ENCODE measurements around the gene MRPS34.
"Not testable (repeated sequence)": the region's sequence is repeated elsewhere in the genome, so short reads cannot be mapped to it uniquely, and the experiment has no call there.

MRPS34 gene

DNA sequence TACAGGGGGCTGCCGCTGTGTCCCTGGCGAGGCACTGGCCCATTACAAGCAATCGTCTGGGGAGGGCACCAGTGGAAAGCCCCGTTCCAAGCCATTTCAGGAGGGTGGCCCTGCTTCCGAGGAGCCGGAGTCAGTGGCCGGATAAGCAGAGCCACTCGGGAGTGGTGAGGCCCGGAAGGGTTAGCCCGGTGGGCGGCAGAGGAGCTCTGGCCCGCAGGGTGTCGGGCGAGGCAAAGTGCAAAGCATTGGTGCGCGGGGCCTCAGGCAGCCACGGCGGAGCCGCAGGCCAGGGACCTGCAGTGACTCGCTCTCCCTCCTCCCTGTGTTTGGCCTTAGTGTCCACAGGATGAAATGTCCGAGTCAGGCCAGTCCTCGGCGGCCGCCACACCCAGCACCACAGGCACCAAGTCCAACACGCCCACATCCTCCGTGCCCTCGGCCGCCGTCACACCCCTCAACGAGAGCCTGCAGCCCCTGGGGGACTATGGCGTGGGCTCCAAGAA is 26.2 kb downstream of the MRPS34 start:
- DNase-seq, result no peak

DNA sequence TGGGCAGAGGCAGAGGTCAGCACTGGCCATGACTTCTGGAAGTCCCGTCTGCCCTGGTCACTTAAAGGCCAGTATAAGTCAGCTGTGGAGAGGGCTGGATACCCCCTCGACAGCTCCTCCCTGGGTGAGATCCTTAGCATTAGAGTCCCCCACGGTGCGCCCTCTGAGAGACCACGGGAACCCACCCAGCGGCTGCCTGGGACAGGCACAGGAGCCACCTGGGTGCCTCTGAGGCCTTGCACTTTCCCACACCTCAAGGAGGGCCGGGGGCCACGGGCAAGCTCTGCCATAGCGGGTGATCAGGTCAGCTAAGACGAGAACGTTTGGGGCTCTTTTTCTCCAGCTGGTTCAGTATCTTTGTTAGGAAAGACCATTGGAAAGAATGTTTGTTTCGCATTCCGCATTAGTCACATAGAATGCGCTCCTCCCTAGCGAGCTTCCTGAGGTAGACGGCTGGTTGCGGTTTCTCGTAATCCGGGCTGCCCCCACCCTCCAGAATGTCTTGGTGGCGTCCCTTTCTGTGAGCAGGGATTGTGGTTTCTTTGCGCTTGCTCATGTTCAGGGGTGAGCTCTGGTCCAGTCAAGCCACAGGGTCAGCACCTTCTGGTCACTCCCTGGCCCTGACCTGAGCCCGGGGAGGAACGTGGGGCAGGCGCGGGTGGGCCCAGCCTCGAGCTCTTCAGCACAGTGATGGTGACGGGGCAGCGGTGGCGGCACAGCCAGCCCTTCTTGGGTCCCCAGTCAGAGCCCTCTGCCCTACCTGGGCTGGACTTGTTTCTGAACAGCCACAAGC is 26.8 kb downstream of the MRPS34 start:
- no peak for DNase-seq

DNA sequence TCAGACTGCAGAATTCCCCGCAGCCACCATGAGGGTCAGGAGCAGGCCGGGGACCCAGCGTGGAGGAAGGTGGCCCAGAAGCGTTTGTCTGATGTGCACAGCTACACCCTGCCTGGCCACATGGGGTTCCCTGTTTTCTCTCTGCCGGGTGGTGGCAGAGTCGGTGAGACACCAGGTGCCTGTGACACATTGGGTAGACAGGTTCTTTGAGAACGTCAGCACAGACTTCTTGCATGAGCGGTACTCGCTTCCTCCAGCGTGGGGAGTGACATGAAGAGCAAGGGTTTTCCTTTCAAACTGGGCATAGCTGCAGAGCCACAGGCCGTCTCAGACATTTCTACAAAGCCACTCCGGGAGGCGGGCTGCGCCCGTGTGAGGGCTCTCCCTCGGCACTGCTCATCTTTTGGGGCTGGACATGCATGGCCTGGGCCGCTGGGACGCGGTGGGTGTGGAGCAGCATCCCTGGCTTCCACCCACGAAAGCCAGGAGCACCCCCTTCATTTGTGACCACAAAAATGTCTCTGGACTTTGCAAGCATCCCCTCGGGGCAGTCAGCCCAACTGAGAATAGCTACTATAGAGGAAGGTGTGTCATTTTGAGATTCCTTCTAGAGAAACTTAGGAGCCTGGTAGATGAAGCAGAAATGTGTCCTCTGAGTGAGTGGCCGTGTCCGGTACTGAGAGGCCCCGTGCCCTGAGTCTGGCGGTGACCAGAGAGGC is 27.6 kb downstream of the MRPS34 start:
- no peak for DNase-seq

DNA sequence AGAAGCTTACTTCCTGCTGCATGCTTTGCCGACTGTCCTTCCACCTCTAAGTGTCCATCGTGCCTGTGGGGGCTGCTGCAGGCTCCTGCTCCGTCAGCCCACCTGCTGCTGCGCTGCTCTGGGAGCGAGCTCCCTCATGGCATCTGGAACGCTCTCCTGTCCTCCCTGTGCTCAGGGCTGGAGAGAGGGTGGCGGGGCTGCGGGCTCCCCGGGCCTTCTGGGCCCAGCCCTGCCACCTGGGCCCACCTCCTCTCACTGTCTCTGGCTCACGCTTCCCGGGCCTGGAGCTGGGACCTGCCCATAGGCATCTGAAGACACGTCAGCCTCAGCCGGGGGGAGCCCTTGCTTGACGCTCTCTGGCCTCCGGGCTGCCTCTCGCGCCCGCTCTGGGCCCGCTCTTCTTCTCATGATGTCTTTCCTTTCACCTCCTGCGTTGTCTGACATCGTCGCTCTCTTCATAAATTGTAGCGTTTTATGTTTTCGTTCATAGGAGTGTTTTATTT is 28.5 kb downstream of the MRPS34 start:
- no peak for DNase-seq

DNA sequence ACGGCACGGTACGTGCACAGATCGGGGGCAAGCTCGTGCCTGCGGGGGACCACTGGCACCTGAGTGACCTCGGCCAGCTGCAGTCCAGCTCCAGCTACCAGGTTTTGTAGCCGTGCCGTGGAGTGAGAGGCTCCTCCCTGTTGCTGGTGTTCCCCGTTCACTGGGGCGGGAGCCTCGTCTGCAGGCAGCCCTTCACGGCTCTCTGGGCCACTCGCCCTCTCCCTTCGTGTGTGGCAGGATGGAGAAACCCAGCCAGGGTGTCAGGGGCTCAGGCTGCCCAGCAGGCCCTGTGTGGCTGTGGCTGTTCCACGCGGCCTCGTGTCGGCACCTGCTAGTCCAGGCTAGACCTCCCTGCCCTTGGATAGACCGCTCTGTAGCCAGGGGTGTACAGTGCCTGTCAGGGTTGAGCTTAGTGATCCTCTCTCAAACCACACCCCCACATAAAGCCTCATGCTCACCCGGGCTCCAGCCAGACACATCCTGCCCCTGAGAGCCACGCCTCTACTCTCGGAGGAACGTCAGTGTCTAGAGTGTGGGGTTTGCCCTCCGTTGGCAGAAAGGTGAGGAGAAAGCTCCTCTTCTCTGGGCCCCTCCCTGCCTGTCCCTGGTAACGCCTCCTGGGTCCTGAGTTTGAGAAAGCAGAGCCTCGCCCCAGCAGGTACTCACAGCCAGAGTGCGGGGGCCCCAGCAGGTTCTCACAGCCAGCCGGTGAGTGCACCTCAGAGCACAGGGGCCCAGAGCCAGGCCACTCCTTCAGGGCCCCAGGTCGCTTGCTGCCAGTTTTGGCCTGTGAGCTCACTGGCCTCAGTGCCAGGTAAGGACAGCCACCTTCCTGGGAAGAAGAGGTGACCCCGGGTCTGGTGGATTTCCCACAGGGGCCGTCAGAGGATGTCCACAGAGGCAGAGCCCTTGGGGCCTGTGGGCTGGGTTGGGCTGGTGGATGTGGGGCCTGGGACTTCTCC is 29.3 kb downstream of the MRPS34 start:
- DNase-seq, result no peak

DNA sequence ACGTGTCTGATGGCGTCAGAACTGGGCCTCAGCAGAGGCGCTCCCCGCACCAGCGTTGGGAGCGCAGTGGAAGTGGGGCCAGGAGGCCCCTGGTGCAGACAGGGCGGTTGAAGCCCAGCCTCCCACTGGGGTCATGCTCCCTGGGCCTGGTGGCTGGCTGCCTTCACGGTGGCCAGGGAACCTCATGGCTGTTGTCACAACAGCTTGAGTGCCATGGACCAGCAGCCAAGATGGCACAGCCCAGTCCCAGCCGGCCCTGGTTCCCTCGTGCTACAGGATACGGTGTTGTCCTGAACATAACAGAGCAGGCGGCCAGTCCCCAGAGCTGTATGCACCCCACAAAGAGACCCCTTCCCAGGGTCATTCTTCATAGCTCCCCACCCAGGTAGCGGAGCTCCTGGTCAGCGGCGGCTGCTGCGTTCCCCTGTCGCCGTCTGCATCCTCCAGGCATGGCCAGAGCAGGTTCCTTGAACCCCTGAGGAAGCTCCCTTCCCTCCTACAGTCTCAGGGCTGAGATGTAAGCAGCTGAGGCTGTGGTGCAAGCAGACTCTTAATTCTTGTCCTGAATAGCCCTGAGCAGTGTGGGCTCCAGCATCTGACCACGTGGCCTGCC is 31.3 kb downstream of the MRPS34 start:
- DNase-seq, result no peak

DNA sequence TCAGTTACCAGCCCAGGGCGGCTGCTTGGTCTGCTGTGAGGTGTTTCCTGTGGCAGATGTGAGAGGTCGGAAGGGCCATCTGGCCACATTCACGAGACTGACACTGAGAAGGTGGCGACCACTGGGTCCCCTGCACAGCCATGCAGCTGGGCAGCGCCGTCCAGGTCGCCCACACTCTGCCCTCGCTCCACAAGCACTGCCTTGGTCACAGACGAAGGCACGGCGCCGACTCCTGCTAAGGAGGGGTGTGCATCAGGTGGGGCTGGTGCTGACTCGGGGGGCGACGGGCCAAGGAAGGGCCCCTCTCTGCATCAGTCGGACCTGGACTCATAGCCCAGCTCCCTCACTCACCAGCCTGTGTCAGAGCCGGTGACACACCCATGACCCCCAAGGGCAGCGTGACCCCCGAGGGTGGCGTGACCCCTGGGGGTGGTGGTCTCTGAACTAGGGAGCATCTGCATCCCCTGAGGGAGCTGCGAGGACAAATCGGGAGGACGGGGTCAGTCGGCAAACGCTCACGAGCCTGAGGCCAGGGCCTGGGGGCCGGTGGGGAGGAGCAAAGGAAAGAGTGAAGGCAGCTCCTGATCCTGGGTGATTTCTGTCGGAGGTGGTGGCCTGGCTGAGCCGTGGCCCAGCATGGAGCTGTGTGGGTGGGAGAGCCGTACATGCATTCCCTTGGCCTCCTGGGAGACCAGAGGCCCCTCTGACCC is 32.0 kb downstream of the MRPS34 start:
- DNase-seq, result no peak

DNA sequence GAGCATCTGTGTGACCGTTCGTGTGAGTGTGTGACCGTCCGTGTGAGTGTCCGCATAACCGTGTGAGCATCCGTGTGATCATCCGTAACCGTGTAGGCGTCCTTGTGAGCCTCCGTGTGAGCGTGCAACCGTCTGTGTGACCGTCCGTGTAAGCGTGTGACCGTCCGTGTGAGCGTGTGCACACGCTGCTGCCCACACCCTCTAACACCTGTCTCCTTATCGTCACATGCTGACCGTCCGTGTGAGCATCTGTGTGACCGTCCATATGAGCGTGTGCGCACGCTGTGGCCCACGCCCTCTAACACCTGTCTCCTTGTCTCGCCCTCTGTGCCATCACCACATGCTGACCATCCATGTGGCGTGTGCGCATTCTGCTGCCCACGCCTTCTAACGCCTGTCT is 32.7 kb downstream of the MRPS34 start:
- DNase-seq, result no peak

DNA sequence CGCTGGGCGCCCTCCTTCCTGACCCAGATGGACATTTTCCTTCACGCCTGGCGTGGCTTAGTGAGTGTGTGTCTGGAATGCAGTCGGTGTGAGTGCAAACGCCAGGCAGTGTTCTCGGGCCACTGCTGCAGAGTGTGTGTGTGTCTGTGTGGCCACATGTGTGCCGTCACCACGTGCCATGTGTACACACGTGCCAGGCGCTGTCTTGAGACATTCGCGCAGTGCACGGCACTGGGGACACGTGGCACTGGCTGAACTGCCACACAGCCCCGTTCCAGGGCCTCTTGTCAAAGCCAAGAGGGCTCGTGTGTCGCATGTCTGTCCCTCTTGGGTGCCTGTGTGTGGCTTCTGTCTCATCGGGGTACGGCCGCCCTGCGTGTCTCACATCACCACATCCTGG is 38.1 kb downstream of the MRPS34 start:
- DNase-seq, result no peak

DNA sequence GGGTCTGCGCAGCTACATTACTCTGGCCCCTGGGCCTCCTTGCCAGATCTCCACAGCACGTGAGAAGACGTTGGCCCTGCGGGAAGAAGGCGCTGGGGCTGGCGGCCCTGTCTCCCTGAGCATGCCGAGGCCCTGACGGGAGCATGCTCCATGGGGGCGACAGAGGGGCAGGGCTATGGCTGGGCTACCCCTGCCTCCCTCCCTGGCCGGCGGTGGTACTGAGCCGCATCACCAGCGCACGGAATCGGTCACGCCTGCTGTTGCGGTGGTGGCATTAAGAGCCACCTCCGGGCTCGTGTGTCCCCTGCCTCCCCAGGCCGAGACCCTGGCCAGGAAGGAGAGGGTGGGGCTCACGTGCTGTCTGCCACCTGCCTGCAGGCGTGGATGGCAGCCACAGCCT is 38.8 kb downstream of the MRPS34 start:
- no peak for DNase-seq

DNA sequence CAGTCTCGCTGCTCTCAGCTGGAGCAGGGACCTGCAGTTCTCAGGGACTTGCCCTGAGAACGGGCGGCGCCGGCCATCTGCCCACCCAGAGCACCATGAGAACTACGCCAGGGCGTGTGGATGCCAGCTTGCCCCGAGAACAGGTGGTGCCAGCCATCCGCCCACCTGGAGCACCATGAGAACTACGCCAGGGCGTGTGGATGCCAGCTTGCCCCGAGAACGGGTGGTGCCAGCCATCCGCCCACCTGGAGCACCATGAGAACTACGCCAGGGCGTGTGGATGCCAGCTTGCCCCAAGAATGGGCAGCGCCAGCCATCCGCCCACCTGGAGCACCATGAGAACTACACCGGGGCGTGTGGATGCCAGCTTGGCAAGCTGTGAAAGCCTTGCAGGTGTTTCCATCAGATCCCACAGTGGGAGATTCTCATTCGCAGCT is 40.4 kb downstream of the MRPS34 start:
- DNase-seq, result not testable (repeated sequence)

DNA sequence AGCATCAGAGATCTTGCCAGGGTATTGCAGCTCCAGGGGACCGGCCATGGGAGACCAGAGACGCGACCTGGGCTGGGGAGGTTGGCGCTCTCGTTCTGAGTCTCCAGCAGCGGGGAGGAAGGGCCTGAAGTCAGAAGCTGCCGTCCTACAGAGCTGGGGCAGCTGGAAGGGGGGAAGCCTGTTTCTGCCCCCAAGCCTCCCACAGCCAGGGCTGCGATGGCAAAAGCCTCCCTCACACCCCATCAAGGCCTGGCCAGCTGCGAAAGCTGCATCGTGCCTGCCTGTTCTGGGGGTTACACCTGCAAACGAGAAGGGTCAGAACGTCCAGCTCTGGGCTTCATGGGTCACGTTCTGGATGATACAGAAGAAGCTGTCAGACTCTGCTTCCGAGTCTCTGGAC is 40.9 kb downstream of the MRPS34 start:
- DNase-seq, result no peak

DNA sequence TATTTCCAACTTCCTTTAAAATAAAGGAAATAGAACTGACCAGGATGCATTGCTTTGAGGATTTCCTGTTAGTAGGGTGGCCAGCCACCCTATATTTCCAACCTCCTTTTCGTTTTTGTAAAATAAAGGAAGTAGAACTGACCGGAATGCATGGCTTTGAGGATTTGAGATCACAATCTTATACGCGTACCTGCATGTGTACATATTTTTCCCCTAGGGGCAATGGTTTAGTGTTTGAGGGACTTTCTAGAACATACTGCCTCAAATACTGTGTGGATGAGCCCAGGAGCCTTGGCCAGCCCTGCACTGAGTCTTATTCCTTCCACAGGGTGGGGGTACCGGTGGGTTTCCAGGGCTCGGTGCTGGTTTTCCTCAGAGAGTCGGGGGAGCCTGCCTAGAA is 41.3 kb downstream of the MRPS34 start:
- no peak for DNase-seq

DNA sequence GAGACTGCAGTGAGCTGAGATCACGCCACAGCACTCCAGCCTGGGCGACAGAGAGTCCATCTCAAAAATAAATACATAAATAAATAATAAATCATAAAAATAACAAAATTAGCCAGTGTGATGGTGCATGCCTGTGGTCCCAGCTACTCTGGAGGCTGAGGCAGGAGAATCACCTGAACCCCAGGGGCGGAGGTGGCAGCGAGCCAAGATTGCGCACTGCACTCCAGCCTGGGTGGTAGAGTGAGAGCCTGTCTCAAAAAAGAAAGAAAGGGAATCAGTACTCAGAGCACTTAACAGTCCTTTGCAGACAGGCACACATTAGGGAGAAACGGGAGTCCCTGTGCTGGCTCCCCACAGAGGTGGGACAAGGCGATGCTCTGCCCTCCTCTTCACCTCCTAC is 41.9 kb downstream of the MRPS34 start:
- DNase-seq, result peak; percentile 8

DNA sequence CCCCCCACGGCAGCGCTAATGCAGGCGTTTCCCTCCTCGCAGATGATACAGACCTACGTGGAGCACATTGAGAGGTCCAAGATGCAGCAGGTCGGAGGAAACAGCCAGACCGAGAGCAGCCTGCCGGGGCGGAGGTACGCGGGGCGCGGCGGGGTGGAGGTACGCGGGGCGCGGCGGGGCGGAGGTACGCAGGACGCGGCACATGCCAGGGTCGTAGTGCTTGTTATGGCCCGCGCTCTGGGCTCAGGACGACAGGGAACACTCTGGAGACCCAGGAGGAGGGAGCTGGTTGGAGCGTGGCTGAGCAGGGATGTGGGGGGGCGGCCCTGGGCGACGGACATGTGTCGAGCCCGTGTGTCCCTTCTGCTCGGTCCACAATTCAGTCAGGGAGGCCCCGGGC is 43.5 kb downstream of the MRPS34 start:
- no peak for DNase-seq

DNA sequence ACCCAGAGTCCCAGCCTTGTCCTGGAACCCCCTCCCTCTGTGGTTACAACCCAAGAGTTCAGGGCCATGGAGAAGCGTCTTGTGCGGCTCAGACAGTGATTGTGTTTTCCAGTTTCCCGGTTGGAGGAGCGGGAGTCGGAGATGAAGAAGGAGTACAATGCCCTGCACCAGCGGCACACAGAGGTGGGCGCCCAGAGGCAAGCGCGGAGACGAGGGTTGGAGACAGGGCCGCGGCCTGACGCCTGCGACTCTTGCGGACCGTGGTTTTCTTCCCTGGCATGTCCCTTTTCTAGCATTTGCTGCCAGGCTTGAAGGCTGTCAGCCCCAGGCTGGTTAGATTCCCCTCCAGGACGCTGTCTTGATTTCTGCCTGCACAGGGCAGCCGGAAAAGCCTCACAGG is 43.9 kb downstream of the MRPS34 start:
- DNase-seq, result no peak

DNA sequence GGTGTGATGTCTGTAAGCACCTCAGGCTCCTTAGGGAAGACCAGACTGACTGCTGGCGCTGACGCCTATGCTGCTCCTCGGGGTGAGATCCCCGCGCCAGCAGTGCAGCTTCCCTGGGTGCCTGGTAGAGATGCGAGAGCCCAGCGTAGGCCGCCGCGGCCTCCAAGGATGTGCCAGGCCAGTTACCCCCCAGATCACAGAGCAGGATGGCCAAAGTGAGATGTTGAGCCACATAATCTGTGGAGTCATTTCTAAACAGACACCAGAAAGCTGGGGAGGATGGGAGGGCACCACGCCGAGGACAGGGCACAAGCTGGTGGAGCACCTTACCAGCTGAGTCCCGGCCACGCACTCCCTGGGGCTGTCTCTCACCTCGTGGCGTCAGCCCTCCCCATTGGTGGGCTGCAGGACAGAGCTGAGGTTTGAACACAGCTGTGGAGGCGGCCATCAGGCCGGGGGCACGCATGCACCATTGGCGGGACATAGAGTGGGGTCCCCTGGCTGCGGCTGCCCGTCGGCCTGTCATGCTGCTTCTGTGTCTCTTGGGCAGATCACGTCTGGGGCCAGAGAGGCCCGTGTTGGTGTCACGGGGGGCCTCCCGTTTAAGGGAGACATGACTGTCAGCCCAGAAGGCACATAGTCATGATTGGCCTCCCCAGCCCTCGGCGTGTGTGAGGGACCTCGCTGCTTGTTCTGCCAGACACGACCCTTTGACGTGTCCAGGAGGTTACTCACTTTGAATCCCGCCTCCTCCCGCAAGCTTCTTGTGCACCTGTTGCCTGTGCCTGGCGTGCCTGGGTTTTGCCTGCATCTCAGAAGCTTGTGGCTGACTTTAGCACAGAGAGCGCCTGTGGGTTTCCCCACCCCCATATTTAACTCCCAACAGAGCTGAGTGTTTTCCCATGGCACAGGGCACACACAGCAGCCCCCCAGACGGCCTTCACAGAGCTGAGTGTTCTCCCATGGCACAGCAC is 45.0 kb downstream of the MRPS34 start:
- DNase-seq, result no peak

DNA sequence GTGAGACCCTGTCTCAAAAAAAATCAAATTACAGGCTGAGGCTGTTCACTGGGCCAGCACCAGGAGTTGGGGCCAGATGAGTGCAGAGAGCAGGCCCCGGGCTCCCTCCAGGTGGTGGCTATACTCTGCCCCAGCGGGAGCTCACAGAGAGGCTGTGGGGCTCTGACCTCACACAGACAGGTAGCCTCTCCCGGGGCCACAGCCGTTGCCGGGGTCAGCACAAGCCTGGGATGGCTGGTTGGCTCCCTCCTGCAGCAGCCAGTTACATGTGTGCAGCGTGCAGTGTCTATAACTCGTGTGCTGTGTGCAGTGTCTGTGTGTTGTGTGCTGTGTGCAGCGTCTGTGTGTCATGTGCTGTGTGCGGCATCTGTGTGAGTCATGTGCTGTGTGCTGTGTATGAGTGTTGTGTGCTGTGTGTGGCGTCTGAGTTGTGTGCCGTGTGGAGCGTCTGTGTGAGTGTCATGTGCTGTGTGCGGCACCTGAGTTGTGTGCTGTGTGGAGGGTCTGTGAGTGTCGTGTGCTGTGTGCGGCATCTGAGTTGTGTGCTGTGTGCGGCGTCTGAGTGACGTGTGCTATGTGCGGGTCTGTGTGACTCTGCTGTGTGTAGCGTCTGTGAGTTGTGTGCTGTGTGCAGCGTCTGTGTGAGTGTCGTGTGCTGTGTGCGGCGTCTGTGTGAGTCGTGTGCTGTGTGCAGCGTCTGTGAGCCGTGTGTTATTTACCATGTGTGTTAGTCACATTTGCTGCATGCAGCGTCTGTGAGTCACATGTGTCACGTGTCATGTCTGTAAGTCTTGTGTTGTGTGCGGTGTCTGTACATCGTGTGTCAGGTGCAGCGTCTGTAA is 46.1 kb downstream of the MRPS34 start:
- DNase-seq, result no peak

DNA sequence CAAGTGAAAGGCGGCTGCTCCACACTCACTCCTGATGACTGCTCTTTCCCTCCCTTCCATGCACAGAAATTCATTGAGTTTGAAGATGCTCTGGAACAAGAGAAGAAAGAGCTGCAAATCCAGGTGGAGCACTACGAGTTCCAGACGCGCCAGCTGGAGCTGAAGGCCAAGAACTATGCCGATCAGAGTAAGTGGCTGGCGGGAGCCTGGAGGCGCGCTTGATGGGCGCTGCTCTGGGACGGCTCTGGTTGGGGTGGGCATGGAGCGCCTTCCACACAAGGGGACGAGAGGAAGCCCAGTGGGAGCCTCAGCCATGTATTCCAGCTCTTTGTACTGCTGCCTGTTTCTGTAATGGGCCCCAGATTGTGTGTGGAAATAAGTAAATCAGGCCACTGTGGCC is 48.4 kb downstream of the MRPS34 start:
- no peak for DNase-seq

Data from DMS79 treated with DMSO at 0.1 percent for 48 hours (cell line).